Articular chondrocyte of knee joint (primary cell): ENCODE results near the gene MMP17. TPM values are rescaled to one million over a fixed set of nuclear protein-coding genes. Genes with fewer than 3 reads are reported as not detected.

Experiments used
- small RNA-seq: library from RNA; depleted of rRNA; stranded (forward); fragments of <200 nt; gene quantifications from one replicate; pipeline ENCODE3, GENCODE V24; 2012
- total RNA-seq: library from RNA; depleted of rRNA; stranded (reverse); fragments of >200 nt; gene quantifications from 2 replicates; pipeline ENCODE4 v1.2.3, GENCODE V29; 2012

MMP17 gene
- 0.86 and 1.3 TPM in 2 replicates for total RNA-seq

GRCh38 chr12:131827961-131828534 lies at the start of gene MMP17:
TSS of gene MMP17 (plus strand) at chr12:131828393. CDS start at chr12:131828495, 102 bp downstream.

GRCh38 chr12:131894313-131894860 lies 66.2 kb downstream of the MMP17 start, which contains the start of gene ULK1:
TSS of gene ULK1 (plus strand) at chr12:131894622. CDS start at chr12:131895002, 380 bp downstream.

Small RNAs within 50 kb of the gene (small RNA-seq; reads per million reads assigned to genes)
- gene RNA5SP378 (not detected), gene RNU6-1017P (not detected)

Other genes starting within 250 kb of the MMP17 start
- 26.5 and 30.7 TPM in 2 replicates for gene SFSWAP, start 117.3 kb upstream of the MMP17 start, total RNA-seq
- gene ULK1, start 66.2 kb downstream of the MMP17 start, total RNA-seq, result 7.0 and 8.8 TPM in 2 replicates
- 5.4 and 7.1 TPM in 2 replicates for gene PUS1, start 100.9 kb downstream of the MMP17 start, total RNA-seq
- 13.9 and 14.0 TPM in 2 replicates for gene EP400, start 121.5 kb downstream of the MMP17 start, total RNA-seq